Myocyte (in vitro differentiated cells): ENCODE results near the gene ARG2. TPM values are rescaled to one million over a fixed set of nuclear protein-coding genes. Genes with fewer than 3 reads are reported as not detected.

Experiments
- DNase-seq: peaks from one replicate; pipeline ENCODE4 v3.0.0-alpha.2; 2012; ENCODE audit warnings: low read depth
- total RNA-seq: library from RNA; depleted of rRNA; stranded (reverse); fragments of >200 nt; gene quantifications from 2 replicates; pipeline ENCODE4 v1.2.3, GENCODE V29; 2014

ARG2 gene
- total RNA-seq, 1 donor from 2014 or later = 3.8 TPM

GRCh38 chr14:67636361-67636919, 16.7 kb downstream of the ARG2 start:
- DNase-seq = no peak

DNA sequence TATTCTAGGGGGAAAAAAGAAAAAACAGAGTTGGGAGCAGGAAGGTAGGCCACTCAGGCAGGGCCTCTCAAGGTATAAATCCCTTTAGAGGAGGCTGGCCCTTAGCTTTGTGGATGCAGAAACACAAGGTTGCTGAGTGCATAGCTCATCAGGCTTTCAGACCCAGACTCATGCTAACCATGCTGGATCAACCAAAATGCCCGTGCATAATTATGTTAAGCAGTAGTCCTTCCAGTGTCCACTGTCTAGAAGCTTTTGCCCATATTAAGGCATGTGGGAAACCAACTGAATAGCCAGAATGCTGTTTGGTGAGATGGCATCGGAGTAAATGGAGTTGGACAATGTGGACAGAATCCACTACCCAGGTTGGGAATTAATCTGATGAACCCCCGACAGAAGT, 18.9 kb downstream of the ARG2 start:
- no peak for DNase-seq

- no peak for DNase-seq
These were observed 21.8 kb downstream of the ARG2 start for GRCh38 chr14:67641480-67641879.

DNA sequence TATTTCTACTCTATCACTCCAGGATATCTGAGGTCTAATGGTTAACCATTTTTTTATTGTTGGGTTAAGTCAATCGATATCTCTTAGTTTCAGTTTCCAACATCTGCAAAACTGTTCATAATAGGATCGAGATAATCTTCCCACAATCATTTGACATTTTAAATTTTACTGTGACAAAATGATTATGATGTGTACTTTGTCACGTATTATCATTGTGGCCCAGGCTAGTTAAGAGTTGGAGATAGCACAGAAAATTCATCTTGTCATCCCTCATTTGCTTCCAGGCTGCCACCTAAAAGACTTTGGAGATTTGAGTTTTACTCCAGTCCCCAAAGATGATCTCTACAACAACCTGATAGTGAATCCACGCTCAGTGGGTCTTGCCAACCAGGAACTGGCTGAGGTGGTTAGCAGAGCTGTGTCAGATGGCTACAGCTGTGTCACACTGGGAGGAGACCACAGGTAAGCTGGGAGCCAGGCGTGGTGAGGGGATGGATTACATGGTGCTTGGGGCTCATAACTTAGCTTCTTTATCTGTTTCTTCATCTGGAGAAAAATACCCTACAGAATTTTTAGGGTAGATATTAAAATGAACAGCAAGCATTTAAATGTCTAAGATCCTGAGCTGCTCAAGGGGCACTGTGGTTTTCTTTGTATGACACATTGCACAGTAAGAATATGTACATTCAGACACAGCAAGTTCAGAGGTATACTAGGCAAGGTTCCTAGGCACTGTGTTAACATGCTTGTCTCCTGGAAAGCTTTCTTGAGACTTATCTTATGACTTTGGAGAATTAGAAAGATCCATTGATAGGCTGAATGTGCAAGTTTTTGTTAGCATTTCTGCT, 22.4 kb downstream of the ARG2 start:
- DNase-seq = no peak

GRCh38 chr14:67643713-67644112, 24.0 kb downstream of the ARG2 start:
- no peak for DNase-seq

GRCh38 chr14:67644428-67644827, 24.7 kb downstream of the ARG2 start:
- DNase-seq = peak; percentile 42

- no peak for DNase-seq
These were observed 25.7 kb downstream of the ARG2 start for GRCh38 chr14:67645414-67645813.

- DNase-seq = no peak
These were observed 26.4 kb downstream of the ARG2 start for GRCh38 chr14:67646131-67646530.

DNA sequence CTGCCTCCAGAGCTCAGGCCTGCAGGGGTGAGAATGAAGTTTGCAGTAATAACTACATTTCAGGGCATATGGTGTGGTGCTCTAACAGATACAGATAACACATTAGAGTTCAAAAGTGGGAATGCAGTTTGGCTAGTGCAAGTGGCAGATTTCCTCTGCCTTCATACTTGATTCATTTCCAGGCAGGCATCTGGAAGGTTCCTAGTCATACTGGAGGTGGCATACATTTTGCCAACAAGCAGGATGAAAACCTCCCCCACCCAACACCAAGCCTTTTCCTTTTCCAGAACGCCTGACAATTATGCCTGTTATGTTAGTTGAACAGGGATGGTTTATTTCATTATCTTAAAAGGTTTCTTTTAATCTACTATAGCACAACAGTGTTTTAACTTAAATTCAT, 30.4 kb downstream of the ARG2 start:
- no peak for DNase-seq

DNA sequence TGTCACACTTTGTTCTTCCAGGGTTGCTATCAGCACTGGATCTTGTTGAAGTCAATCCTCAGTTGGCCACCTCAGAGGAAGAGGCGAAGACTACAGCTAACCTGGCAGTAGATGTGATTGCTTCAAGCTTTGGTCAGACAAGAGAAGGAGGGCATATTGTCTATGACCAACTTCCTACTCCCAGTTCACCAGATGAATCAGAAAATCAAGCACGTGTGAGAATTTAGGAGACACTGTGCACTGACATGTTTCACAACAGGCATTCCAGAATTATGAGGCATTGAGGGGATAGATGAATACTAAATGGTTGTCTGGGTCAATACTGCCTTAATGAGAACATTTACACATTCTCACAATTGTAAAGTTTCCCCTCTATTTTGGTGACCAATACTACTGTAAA, 31.0 kb downstream of the ARG2 start:
- DNase-seq = no peak

DNA sequence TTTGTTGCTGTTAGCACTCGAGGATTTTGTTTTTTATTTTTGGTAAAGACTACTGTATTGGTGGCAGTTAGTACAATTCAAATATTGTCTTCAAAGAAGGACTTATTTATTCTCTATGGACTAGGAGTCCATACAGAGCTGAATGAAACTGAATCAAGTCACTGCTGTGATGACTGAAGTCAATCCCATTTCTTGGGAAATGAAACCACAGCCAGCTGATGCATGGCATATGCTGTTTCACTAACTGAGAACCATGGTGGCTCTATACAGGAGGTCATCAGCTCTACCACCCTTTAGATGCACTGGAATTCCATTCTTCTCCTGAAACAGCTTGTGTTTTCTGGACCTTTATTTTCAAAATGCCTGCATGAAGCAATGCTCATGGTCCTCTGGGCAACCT, 32.5 kb downstream of the ARG2 start:
- DNase-seq = peak; percentile 10

DNA sequence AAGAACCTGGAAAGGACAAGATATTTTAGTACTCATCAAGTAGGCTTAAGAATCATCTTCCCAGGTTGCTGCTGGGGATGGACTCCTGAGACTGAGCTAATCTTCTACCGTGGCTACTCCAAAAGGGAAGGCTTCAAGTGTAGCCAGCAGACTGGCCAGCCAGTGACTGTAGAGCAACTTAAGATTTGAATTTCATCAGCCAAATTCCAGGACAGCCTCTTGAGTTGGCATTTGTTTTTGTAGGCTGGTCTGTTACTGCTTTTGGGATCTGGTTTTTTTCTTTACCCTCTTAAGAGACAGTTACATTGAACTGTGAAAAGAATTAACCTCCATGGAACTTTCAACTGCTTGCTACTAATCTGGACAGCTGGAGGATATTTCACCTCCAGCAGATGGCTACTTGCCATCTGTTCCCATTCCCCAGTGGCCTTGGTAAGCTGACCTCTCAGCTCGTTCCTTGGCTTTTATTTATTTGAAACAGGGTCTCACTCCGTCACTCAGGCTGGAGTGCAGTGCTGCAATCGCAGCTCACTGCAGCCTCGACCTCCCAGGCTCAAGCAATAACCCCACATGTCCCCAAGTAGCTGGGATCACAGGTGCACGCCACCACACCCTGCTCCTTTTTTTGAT, 34.0 kb downstream of the ARG2 start:
- peak; percentile 47 for DNase-seq

GRCh38 chr14:67663633-67664032, 43.9 kb downstream of the ARG2 start:
- DNase-seq = no peak

- no peak for DNase-seq
These were observed 46.1 kb downstream of the ARG2 start for GRCh38 chr14:67665868-67666267.

GRCh38 chr14:67666750-67667449, 47.2 kb downstream of the ARG2 start:
- peak; percentile 69 for DNase-seq

DNA sequence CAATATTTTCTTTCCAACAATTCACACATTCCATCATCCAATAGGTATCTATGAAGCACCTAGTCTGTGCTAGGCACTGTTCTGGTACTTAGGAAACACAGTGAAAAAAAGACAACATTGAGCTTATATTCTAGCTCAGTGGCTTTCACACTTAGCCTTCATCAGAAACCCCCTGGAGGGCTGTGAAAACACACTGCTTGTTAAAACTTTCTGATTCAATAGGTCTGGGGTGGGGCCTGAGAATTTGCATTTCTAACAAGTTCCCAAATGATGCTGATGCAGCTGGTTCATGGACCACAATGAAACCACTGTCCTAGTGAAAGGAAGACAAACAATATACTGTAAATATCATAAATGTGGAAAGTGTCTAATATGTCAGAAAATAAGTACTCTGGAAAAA, 48.8 kb downstream of the ARG2 start:
- DNase-seq = no peak

DNA sequence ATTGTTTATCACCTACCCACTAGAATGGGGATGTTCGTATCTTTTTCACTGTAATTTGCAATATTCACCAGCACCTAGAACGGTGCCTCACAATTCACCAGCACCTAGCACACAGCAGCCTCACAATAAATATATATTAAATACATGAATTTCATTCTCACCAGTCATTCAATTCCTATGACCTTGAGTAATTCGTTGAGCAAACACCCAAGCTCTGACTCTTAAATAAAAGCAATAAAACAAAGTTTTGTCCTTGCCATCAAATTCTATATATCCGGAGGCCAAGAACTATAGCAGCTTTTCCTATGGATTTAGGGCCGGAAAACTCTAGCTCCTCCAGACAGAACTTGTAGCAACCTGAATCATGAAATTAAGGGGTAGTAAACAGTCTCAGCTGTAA, 53.7 kb downstream of the ARG2 start:
- DNase-seq = no peak

GRCh38 chr14:67674139-67674479, 54.4 kb downstream of the ARG2 start:
- peak; percentile 74 for DNase-seq

DNA sequence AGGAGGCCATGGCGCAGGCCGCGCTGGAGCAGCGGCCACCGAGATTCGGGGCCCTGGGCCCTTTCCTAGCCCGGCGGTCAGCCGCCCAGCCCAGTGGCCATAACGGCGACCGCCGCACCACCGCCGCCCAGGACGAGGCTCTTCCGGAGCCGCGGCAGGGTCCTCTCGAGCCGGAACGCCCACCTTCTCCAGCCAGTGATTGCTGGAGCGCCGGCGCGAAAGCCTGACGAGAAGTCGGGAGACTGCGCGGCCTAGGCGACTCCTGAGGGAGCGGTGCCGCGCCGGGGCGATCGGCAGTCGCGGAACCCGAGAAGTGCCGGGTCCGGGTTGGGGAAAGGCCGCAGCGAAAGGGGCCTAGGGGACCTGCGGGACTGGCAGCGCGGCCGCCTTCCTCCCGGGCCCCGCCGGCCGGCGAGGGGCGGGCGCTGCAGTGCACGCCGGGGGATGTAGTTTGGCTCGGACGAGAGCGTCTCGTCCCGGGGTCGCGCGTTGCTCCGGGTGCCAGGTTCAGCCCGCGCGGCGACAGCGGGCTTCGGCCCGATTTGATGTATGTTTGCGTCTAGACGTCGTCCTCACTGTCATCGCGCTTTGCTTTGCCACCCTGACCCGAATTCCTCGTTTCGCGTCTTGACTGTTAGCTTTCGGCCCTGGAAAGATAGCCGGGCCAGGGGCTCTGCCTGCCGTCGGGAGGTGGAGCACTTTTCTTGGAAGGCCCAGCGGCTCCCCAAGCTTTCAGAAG, 54.9 kb downstream of the ARG2 start, which contains the start of gene VTI1B:
Gene VTI1B, minus strand, starts transcription at position 153 of the 739 bp plus-strand sequence. Its CDS starts 143 bp downstream, at position 10.
- peak; percentile 86 for DNase-seq

DNA sequence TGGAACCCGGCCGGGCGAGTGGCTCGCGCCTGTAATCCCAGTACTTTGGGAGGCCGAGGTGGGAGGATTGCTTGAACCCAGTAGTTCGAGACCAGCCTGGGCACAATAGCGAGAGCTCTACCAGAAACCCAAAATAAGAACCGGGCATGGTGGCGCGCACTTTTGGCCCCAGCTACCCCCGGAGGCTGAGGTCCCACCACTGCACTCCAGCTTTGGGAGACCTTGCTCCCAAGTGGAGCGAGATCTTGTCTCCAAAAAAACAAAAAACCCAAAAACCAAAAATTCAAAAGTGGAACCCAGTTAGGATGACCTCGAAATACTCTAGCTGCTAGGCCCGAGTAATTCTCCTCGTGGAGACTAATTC, 55.5 kb downstream of the ARG2 start:
- DNase-seq = no peak

DNA sequence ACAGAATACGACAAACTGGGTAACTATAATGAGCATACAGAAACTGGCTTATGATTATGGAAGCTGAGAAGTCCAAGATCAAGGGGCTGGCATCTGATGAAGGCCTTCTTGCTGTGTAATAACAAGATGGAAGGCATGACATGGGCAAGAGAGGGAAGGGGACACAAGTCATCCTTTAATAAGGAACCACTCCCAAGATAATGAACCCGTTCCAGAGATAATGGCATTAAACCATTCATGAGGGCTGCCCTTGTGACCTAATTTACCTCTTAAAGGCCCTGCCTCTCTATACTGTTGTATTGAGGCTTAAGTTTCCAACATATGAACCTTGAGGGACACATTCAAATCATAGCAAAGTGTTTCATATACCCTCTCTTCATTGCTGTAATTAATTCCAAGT, 59.3 kb downstream of the ARG2 start:
- DNase-seq = no peak
